ENCODE results near the gene SSTR5.
"Not testable (repeated sequence)": the region's sequence is repeated elsewhere in the genome, so short reads cannot be mapped to it uniquely, and the experiment has no call there.

SSTR5 gene

DNA sequence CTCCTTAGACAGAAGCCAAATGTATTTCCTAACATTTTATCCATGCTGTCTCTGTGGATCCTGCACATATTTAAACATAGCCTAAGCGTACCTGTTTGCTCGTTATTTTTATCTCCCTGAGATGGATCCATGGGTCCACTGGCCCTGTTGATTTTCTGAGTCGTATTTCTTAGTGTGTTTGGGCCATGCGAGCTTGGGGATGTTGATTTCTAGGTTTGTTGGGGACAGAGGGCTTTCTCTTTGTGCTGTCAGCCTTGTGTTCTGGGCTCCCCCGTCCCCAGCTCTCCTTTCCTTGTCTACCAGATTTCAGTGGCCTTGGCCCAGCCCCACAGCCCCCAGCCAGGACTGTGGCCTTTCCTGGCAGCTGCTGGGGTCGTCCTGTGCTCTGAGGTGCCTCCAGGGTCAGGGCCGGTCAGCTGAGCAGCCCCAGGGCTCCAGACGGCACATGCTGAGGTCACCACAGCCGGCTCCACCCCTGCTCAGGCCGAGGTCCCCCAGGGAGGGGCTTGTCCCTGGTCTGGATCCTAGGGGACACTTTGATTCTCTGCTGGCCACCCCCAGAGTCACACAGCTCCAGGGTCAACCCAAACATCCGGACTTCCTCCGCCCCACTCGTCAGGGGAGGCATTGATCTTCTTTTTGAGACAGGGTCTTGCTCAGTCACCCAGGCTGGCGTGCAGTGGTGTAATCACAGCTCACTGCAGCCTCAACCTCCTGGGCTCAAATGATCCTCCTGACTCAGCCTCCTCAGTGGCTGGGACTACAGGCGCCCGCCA, 4.4 kb downstream of the SSTR5 start:
- no peak for DNase-seq

GRCh38 chr16:1077877-1078578, 5.5 kb downstream of the SSTR5 start:
- DNase-seq: no peak

DNA sequence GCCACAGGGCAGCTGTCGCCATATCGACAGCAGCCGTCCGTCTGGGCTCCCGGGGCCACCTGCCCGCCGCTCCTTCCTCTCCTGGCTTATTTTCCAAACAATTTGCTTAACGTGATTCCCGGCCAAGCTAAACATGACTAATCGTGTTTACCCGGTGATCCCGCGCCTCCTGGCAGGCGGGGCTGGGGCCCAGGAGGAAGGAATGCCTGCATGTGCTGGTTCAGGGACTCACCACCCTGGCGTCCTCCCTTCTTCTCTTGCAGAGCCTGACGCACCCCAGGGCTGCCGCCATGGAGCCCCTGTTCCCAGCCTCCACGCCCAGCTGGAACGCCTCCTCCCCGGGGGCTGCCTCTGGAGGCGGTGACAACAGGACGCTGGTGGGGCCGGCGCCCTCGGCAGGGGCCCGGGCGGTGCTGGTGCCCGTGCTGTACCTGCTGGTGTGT, 6.1 kb downstream of the SSTR5 start:
- no peak for DNase-seq

DNA sequence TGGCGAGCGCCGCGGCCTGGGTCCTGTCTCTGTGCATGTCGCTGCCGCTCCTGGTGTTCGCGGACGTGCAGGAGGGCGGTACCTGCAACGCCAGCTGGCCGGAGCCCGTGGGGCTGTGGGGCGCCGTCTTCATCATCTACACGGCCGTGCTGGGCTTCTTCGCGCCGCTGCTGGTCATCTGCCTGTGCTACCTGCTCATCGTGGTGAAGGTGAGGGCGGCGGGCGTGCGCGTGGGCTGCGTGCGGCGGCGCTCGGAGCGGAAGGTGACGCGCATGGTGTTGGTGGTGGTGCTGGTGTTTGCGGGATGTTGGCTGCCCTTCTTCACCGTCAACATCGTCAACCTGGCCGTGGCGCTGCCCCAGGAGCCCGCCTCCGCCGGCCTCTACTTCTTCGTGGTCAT, 6.8 kb downstream of the SSTR5 start:
- no peak for DNase-seq

GRCh38 chr16:1079786-1080525, 7.4 kb downstream of the SSTR5 start:
- no peak for DNase-seq

DNA sequence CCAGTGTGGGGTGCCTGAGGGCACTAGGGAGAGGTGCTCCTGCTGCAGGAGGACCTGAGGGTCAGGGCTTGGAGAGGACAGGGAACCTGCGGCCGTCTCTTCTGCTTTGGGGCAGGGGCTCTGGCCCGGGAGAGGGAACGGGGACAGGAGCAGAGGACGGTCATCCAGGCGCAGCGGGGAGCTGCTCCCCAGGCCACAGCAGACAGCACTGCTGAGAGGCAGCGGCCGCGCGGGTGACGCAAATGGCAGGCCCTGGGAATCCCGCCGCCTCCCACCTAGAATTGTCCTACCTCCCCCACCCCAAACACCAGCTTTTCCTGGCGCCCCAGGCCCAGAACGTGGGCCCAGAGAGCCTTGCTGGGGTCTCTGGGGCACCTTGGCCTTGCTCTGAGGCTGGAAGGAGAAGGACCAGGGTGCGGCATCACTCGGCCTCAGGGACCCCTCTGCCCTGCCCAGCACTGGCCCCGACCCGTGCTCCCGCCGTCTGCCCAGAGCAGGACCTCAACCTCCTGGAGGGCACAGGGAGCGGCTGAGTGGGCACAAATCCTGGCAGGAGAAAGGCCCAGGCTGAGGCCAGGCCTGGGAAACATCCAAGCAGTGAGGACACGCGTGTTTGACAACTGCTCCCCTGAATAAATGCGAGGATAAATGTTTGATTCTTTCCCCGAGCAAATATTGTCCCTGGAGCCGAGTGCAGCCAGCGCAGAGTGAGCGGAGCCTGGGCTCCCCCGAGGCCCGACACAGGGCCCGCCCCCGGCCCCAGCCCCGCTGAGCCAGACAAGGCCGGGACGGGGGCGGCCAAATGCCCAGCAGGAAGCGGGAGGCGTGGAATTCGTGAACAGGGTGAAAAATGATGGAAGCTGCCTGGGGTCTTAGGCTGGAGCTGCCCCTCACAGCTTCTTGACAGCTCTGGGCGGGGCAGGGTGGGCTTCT, 8.5 kb downstream of the SSTR5 start:
- no peak for DNase-seq

- DNase-seq: no peak
Measured at GRCh38 chr16:1081734-1082265, 9.3 kb downstream of the SSTR5 start.

DNA sequence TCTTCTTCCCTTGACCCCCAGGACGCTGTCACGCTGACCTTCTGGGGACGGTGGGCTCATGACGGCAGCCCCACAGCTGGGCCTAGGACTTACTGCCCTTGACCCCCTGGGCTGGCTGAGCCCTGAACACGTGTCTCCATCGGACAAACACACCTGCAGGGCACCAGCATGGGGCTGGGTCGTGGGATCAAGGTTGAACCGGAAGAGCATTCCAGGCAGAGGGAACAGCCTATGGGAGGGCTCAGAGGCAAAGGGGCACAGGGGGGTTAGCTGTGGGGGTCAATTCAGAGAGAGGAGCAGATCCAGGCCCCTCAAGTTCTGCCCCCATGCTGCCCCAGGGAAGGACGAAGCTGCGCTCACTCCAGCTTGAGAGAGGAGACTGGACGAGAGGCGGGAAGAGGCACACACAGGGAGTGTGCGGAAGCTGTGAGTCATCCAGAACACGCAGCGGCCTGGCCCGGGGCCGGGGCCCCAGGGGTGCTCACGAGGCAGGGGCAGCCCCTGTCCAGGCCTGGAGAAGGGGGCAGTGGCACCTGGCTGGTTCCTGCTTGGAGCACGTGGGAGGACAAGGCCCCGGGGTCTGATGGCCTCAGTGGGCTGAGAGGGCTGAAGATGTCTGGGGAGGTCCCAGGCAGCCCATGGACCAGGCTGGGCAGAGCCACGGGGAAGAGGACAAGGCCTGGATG, 9.9 kb downstream of the SSTR5 start:
- DNase-seq: no peak

- no peak for DNase-seq
Measured at GRCh38 chr16:1082952-1083675, 10.6 kb downstream of the SSTR5 start.

DNA sequence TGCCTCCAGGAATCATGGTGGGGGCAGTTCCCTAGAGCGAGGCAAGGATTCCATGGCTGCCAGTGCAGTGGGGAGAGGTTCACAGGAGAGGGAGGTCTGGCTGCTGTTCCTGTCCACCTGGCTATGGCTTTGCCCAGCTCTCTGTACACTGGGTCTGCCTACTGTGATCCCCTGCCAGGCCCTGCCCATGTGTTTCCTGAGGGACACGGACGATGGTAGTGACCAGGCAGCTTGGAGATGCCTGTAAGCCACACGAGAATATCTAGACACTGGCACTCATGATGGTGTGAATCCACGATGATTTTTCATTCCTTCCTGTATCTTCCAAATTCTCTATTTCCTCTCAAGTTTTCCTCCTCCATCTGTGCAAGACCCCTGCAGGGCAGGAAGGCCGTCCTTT, 12.4 kb downstream of the SSTR5 start:
- DNase-seq: no peak

DNA sequence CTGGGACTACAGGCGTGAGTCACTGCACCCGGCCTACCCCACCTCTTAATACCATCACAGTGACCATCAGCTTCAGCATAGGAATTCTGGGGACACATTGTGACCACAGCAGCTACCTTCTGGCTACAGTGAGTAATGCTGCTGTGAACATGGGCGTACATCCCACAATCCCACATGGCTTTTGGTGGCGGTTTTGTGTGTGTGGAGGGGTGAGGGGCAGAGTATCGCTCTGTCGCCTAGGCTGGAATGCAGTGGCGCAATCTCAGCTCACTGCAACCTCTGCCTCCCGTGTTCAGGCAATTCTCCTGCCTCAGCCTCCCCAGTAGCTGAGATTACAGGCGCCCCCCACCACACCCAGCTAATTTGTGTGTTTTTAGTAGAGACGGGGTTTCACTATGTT, 13.9 kb downstream of the SSTR5 start:
- not testable (repeated sequence) for DNase-seq

DNA sequence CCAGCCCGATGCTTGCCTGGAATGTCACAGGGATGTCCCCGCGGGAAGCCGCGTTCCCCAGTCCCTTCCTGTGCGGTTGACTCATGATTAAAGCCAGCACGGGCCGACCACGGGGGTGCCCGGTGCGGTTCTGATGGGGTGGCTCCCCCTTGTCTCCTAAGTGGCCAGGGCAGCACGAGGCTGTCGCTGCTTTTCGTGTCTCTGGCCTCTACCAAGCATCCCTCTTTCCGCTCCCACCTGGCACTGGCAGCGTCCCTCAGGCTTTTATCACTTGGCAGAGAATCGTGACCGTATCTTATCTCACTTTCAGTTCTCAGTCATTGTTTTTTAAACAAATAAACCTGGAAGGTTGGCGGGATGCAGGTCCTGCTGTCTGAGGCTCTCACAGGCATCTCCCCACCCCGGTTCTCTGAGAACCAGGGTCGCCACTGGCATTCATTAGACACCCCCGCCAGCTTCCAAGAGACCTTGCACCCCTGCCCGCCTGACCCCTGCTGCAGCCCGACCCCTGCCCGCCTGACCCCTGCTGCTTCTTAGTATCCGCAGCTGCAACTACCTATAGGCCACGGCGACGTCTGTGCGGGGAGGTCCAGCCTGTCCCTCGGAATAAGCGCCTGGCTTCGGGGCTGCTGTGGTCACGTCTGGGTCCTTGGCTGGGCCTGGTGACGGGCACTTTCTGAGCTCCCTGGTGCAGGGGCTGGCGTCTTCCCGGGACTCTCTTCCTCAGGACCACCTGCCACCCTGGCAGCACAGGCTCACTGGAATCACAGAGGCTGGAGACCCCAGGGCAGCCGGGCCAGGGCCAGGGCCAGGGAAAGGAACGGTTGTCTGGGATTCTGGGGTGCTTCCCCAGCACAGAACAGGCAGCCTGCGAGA, 16.0 kb downstream of the SSTR5 start:
- DNase-seq: no peak

GRCh38 chr16:1089439-1089821, 16.9 kb downstream of the SSTR5 start:
- DNase-seq: no peak

- no peak for DNase-seq
Measured at GRCh38 chr16:1089822-1090619, 17.5 kb downstream of the SSTR5 start.

- DNase-seq: no peak
Measured at GRCh38 chr16:1090620-1091587, 18.4 kb downstream of the SSTR5 start.

DNA sequence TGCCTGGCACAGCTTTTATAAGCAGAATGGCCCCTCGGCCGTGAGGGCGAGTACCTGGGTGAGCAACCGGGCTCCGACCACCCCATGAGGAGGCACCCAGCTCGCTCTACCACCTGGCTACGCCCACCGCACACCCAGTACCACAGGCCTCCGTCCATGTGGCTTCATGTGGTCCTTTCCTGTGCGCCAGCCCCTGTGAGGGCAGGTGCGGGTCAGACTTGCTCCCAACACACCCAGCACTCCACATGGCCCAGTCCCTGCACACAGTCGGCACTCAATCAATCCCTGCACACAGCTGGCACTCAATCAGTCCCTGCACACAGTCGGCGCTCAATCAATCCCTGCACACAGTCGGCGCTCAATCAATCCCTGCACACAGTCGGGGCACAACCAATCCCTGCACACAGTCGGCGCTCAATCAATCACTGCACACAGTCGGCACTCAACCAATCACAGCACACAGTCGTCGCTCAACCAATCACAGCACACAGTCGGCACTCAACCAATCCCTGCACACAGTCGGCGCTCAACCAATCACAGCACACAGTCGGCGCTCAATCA, 19.5 kb downstream of the SSTR5 start:
- no peak for DNase-seq

GRCh38 chr16:1092685-1093283, 20.2 kb downstream of the SSTR5 start:
- DNase-seq: not testable (repeated sequence)
